Choroid plexus epithelial cell (primary cell): Measurements from ENCODE around the gene KLHL18.
"Not testable (repeated sequence)": the region's sequence is repeated elsewhere in the genome, so short reads cannot be mapped to it uniquely, and the experiment has no call there.

Source experiments
- DNase-seq: peaks from one replicate; pipeline ENCODE4 v3.0.0-alpha.2; 2010; ENCODE audit warnings: low read depth
- H3K4me3 ChIP-seq: 2 replicates; pipeline ENCODE4 v1.5.1; 2011; ENCODE audit warnings: low read depth, mild to moderate bottlenecking, control low read depth, low read length, moderate library complexity
- CTCF ChIP-seq: conservative IDR thresholded peaks from 2 replicates; pipeline ENCODE4 v1.5.1; 2011; ENCODE audit warnings: low read depth, mild to moderate bottlenecking, control low read depth, inconsistent platforms, low read length, moderate library complexity

Gene KLHL18

DNA sequence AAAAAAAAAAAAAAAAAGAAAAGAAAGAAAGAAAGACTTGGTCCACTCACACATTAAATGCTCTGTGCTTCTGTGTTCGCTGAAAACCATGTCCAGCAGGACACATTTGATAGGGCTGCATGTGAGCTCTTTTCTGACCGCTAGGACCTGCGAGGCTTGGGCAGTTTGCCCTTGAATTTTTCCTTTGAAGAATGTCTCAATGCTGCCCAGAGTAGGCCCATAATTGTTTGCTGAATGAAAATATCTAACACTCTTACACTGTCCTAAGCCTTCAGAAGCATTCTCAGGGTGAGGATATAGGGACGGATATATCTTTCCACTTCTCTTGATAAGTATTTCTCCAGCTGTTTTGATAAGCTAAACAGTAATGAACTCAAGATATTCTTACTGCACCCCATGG lies 6.2 kb upstream of the KLHL18 start:
- DNase-seq = no peak
- H3K4me3 ChIP-seq = no peak overlapping the region
- TF ChIP-seq CTCF = no peak

GRCh38 chr3:47280519-47280918 lies 2.2 kb upstream of the KLHL18 start:
- H3K4me3 ChIP-seq = no peak overlapping the region
- no peak for DNase-seq
- no peak for TF ChIP-seq CTCF

DNA sequence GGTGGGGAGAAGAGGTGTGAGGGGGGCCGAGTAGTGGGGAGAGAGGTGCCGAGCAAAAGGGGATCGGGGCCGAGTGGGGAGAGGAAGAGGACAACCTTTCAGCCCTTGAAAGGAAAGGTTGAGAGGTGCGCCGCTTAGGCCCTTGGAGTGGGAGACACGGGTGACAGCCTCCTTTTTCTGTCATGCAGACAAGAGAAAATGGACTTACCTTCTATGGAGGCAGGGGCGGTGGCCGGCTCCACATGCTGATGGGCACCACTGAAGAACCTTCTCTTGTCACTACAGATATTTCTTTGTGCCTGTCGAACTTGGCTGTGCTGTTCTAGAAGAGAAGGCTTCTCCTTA lies 421 bp downstream of the KLHL18 start:
- DNase-seq = no peak
- TF ChIP-seq CTCF = no peak
- H3K4me3 ChIP-seq = peak overlapping the region; percentile 98

DNA sequence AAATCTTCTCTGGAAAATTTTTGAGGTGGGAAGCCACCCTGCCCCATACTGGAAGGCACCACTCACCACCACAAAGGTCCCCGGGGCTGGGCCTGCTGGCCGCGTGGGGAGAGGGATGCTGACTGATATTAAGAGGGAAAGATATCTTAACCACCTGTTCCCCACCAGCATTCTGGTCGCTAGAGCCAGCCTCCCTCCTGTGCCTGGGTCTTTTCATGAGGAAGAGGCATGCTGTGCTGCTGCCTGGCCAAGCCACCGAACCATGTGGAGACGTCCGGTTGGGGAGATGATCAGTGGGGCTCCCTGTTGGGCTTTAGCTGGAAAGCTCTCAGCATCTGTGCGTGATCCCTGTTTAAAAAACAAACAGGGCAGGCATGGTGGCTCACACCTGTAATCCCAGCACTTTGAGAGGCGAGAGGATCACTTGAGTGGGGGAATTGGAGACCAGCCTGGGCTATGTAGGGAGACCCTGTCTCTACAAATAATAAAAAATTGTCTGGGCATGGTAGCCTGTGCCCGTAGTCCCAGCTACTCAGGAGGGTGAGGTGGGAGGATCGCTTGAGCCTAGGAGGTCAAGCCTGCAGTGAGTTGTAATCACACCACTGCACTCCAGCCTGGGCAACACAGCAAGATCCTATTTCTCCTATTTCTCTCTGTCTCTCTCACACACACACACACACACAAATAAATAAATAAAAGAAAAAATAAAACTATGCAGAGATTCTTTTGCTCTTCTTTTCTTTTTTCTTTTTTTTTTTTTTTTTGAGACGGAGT lies 1.0 kb downstream of the KLHL18 start:
- no peak for TF ChIP-seq CTCF
- peak overlapping the region; percentile 98 for H3K4me3 ChIP-seq
- DNase-seq = peak; percentile 44

- no peak for DNase-seq
Measured at GRCh38 chr3:47288966-47289910, 6.5 kb downstream of the KLHL18 start.

DNA sequence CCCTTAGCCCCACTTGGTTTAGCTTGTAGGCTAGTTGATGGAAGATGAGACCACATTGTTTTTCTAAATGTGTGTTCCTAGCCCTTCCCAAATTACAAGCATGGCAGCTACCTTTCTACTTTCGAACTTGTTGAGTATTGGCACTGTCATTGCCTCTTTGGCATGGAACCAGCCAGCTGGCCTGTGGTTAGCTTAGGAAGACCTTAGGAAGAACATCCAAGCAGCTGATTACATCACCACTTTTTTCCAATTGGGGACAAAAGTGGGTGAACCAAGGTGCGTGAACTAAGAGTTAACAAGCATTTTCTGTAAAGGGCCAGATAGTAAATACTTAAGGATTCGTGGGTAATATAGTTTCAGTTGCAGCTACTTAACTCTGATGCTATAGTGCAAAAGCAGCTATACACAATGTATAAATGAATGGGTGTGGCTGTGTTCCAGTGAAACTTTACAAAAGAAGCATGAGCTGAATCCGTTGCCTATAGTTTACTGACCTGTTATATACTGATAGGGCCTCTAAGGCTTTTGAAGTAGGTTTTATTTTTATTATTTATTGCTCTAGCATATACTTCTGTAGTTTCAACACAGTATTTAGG lies 8.5 kb downstream of the KLHL18 start:
- TF ChIP-seq CTCF = no peak
- no peak overlapping the region for H3K4me3 ChIP-seq
- no peak for DNase-seq

More at GRCh38 chr3:47288966-47289910, 6.5 kb downstream of the KLHL18 start:
- H3K4me3 ChIP-seq = no peak overlapping the region
- TF ChIP-seq CTCF = no peak

- not testable (repeated sequence) for H3K4me3 ChIP-seq, DNase-seq
Measured at GRCh38 chr3:47291754-47292420, 9.1 kb downstream of the KLHL18 start.
